ENCODE results near the gene P4HA3. TPM values are rescaled to one million over a fixed set of nuclear protein-coding genes. Genes with fewer than 3 reads are reported as not detected.
"Not testable (repeated sequence)": the region's sequence is repeated elsewhere in the genome, so short reads cannot be mapped to it uniquely, and the experiment has no call there.

Gene P4HA3
- total and polyA plus RNA-seq, 9 of the 15 experiments (the other 6 are each of a cell fraction or from before 2014, with no cell fraction given) = 0.01 to 0.03 TPM; not detected in 7

DNA sequence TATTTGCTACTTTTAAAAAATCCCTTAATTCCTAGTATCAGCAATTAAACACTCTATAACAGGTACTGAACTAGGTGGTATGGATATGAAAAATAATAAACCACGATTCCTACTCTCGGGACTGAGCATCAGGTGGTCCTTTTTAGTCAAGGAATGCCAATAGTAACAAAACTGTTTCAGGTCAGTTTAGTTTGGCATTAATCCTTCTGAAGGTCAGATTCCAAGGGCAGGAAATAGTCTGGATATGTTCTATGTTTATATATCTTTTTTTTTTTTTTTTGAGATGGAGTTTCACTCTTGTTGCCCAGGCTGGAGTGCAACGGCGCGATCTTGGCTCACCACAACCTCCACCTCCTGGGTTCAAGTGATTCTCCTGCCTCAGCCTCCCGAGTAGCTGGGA, 19.6 kb upstream of the P4HA3 start:
- H3K9me1 ChIP-seq (ENCODE audit: control insufficient read depth, insufficient read depth, low read length); BruUV-seq (replicated peaks); FAIRE-seq; H3K79me2 ChIP-seq (ENCODE audit: control insufficient read depth, insufficient read depth, low read length); H2AFZ ChIP-seq (ENCODE audit: low read depth, low read length); POLR2A ChIA-PET; H3K4me1 ChIP-seq (replicated peaks in 1 of 2; ENCODE audit: control insufficient read depth in 2 of 2, insufficient read depth in 2 of 2, low read length in 2 of 2); H4K20me1 ChIP-seq (replicated peaks; ENCODE audit: control insufficient read depth, insufficient read depth, low read length); in situ Hi-C loops (cut with MboI); intact Hi-C loops (cut with micrococcal nuclease); H3K4me2 ChIP-seq (ENCODE audit: insufficient read depth, low read length); H3K9me3 ChIP-seq (replicated peaks; ENCODE audit: control insufficient read depth, insufficient read depth, low read depth, low read length); CTCF ChIA-PET (ENCODE audit: low intra/inter-chr PET ratio); H3K36me3 ChIP-seq (ENCODE audit: control insufficient read depth, insufficient read depth, low read length); H3K27me3 ChIP-seq (ENCODE audit: control insufficient read depth in 2 of 2, insufficient read depth in 2 of 2, low read length in 2 of 2); H3K27ac ChIP-seq (ENCODE audit: extremely low read depth, low read depth, low read length); ATAC-seq; H3K9ac ChIP-seq (ENCODE audit: insufficient read depth in 1 of 2, low read depth in 2 of 2, low read length in 2 of 2); DNase-seq (ENCODE audit: extremely low read depth in 1 of 4, low spot score in 3 of 4); H3K4me3 ChIP-seq: not testable (repeated sequence)
- WGBS (ENCODE audit: insufficient coverage, low coverage, missing lambda C conversion rate) = 47% methylated on average over 2 of the region's 6 CpGs

DNA sequence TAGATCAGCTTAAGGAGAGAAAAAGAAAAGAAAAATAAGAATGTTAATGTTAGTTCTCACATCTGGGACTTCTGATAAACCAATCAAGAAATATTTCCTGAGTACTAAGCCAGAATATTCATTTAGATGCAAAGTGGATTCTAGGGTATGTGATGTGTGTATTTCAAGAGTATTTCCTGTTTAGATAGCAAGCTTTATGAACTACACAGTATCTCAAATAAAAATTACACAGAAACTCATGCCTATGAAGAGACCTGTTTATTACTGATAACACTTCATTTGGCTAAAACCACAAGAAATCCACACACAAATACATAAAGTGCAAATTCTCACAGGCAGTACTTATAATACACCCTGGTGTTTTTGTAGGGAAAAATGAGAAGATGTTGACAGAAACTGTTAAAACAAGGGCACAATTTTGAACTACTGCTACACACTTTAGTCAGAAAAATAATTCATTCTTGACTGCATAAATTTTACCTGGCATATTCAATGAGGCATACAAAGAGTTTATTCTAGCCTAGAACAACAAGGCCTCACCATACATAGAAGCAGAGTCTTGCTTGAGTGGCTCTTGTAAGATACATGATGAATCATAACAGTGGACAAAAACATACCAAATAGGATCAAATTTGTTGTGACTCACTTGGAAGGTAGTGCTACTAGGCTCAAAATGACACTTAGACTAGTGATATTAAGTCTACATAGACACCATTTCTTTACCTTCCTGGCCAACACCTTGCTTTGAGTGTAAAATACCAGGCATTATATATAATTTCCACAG, 18.8 kb upstream of the P4HA3 start:
- Histone ChIP-seq H3K79me2 (ENCODE audit: control insufficient read depth, insufficient read depth, low read length) (no peaks in the 10 kb centered on the region), H3K4me3 (no peak overlapping the region), H4K20me1 (replicated peaks; ENCODE audit: control insufficient read depth, insufficient read depth, low read length) (no peaks in the 10 kb centered on the region), H3K27ac (ENCODE audit: extremely low read depth, low read depth, low read length) (no peak overlapping the region), H3K27me3 (ENCODE audit: control insufficient read depth in 2 of 2, insufficient read depth in 2 of 2, low read length in 2 of 2) (peaks cover 3 to 10% of the 10 kb centered on the region in 2 experiments; a peak in 2 of 5 replicates), H3K9me1 (ENCODE audit: control insufficient read depth, insufficient read depth, low read length) (no peaks in the 10 kb centered on the region), H3K4me2 (ENCODE audit: insufficient read depth, low read length) (no peak overlapping the region), H3K9ac (ENCODE audit: insufficient read depth in 1 of 2, low read depth in 2 of 2, low read length in 2 of 2) (no peak overlapping the region), H3K9me3 (replicated peaks; ENCODE audit: control insufficient read depth, insufficient read depth, low read depth, low read length) (no peaks in the 10 kb centered on the region), H2AFZ (ENCODE audit: low read depth, low read length) (peak overlapping the region; percentile 30; the same call in 1 of the 2 replicates), H3K36me3 (ENCODE audit: control insufficient read depth, insufficient read depth, low read length) (no peaks in the 10 kb centered on the region), H3K4me1 (replicated peaks in 1 of 2; ENCODE audit: control insufficient read depth in 2 of 2, insufficient read depth in 2 of 2, low read length in 2 of 2) (peaks cover 3 to 8% of the 10 kb centered on the region in 2 experiments; a peak in 3 of 5 replicates)
- ATAC-seq (no peak), DNase-seq (ENCODE audit: extremely low read depth in 1 of 4, low spot score in 3 of 4) (no peak), FAIRE-seq (no peak)
- ChIA-PET CTCF (ENCODE audit: low intra/inter-chr PET ratio) (no interaction called here), POLR2A (interaction anchor here (0.8 to 1.2 kb wide), 2 partner anchors 9 to 119 kb away, joined by 3 to 4 read pairs; no protein-coding TSS in a partner anchor)
- intact Hi-C loops (cut with micrococcal nuclease) (no loop called here), in situ Hi-C loops (cut with MboI) (no loop called here)
- no TSS peak for BruUV-seq (replicated peaks)
- TF ChIP-seq LARP7 (IDR thresholded peaks at IDR 0.05) (no peak), ARID1B (IDR thresholded peaks at IDR 0.05) (0 out of 2 replicates have a peak, but pooled peaks have one; percentile 36), ZZZ3 (IDR thresholded peaks at IDR 0.05) (no peak), FOSL1 (tag; conservative IDR thresholded peaks at IDR 0.05) (peak; percentile 42), SMAD4 (CRISPR knock-in tag; conservative IDR thresholded peaks at IDR 0.05) (no peak), CAMTA2 (CRISPR knock-in tag; conservative IDR thresholded peaks at IDR 0.05) (no peak), SUPT5H (IDR thresholded peaks at IDR 0.05) (no peak), ZNF140 (CRISPR knock-in tag; IDR thresholded peaks at IDR 0.05) (no peak), TEAD4 (IDR thresholded peaks at IDR 0.05; ENCODE audit: low read length) (peak; percentile 39; the same call in 1 of the 2 replicates), TEAD4 (CRISPR knock-in tag; IDR thresholded peaks at IDR 0.05; ENCODE audit: borderline replicate concordance) (no peak), CBFA2T3 (IDR thresholded peaks at IDR 0.05) (peak; percentile 48), TCF3 (CRISPR knock-in tag; IDR thresholded peaks at IDR 0.05) (peak; percentile 29; the same call in 1 of the 2 replicates), SP1 (CRISPR knock-in tag; IDR thresholded peaks at IDR 0.05) (no peak)
- TF ChIP-seq, protein P1, sequence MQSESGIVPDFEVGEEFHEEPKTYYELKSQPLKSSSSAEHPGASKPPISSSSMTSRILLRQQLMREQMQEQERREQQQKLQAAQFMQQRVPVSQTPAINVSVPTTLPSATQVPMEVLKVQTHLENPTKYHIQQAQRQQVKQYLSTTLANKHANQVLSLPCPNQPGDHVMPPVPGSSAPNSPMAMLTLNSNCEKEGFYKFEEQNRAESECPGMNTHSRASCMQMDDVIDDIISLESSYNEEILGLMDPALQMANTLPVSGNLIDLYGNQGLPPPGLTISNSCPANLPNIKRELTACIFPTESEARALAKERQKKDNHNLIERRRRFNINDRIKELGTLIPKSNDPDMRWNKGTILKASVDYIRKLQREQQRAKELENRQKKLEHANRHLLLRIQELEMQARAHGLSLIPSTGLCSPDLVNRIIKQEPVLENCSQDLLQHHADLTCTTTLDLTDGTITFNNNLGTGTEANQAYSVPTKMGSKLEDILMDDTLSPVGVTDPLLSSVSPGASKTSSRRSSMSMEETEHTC (IDR thresholded peaks at IDR 0.05) = no peak
- TF ChIP-seq, protein P2, sequence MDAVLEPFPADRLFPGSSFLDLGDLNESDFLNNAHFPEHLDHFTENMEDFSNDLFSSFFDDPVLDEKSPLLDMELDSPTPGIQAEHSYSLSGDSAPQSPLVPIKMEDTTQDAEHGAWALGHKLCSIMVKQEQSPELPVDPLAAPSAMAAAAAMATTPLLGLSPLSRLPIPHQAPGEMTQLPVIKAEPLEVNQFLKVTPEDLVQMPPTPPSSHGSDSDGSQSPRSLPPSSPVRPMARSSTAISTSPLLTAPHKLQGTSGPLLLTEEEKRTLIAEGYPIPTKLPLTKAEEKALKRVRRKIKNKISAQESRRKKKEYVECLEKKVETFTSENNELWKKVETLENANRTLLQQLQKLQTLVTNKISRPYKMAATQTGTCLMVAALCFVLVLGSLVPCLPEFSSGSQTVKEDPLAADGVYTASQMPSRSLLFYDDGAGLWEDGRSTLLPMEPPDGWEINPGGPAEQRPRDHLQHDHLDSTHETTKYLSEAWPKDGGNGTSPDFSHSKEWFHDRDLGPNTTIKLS (IDR thresholded peaks at IDR 0.05; ENCODE audit: borderline replicate concordance, low read depth) = no peak
